Liver (tissue), 9 donors: Measurements from ENCODE around the gene PARP14. TPM values are rescaled to one million over a fixed set of nuclear protein-coding genes. Genes with fewer than 3 reads are reported as not detected.

Experiments used
- DNase-seq: peaks from one replicate; pipeline ENCODE4 v3.0.0-alpha.2; 2017; ENCODE audit warnings: low spot score
- H3K27ac ChIP-seq, 2 donors: one replicate each; pipeline ENCODE4 v1.7.0; 2013; ENCODE audit warnings: inconsistent platforms in 2 of 2, low read length in 2 of 2, control low read depth in 1 of 2, low read depth in 1 of 2, mild to moderate bottlenecking in 1 of 2
- H3K27me3 ChIP-seq, 4 donors: one replicate each; pipeline versions ENCODE4 v1.6.1 to v1.7.0; 2013; ENCODE audit warnings: low read length in 3 of 4, inconsistent platforms in 1 of 4, mild to moderate bottlenecking in 1 of 4, moderate library complexity in 1 of 4; ENCODE audit not compliant: control insufficient read depth in 4 of 4, insufficient read depth in 4 of 4
- H3K36me3 ChIP-seq, 4 donors: one replicate each; pipeline versions ENCODE4 v1.6.1 to v1.7.0; 2013; ENCODE audit warnings: low read length in 3 of 4, mild to moderate bottlenecking in 3 of 4, low read depth in 1 of 4, moderate library complexity in 1 of 4; ENCODE audit not compliant: control insufficient read depth in 4 of 4, insufficient read depth in 3 of 4
- H3K4me1 ChIP-seq, 4 donors: one replicate each; pipeline versions ENCODE4 v1.6.1 to v1.7.0; 2013; ENCODE audit warnings: low read length in 3 of 4, mild to moderate bottlenecking in 3 of 4, moderate library complexity in 1 of 4; ENCODE audit not compliant: control insufficient read depth in 4 of 4, insufficient read depth in 4 of 4
- H3K4me3 ChIP-seq, 3 donors: one replicate each; pipeline versions ENCODE4 v1.6.1 to v1.7.0; 2013; ENCODE audit warnings: low read length in 3 of 3, control low read depth in 1 of 3, low read depth in 1 of 3, mild to moderate bottlenecking in 1 of 3
- H3K9ac ChIP-seq, 2 donors: one replicate each; pipeline ENCODE4 v1.7.0; 2013; ENCODE audit warnings: low read length in 2 of 2, mild to moderate bottlenecking in 2 of 2, moderate library complexity in 2 of 2, control low read depth in 1 of 2, low read depth in 1 of 2
- H3K9me3 ChIP-seq, 4 donors: one replicate each; pipeline versions ENCODE4 v1.6.1 to v1.7.0; 2013; ENCODE audit warnings: low read length in 3 of 4; ENCODE audit not compliant: control insufficient read depth in 4 of 4
- ATF3 ChIP-seq: IDR thresholded peaks from 2 replicates; pipeline ENCODE4 v1.6.1; 2016; ENCODE audit warnings: antibody characterized with exemption
- CTCF ChIP-seq: fragments of 150-350 bp; IDR thresholded peaks from 2 replicates; pipeline ENCODE4 v1.5.1; 2017; ENCODE audit warnings: improper control_type of control experiment, low read depth, low read length; ENCODE audit not compliant: missing input control
- EGR1 ChIP-seq, 2 donors: IDR thresholded peaks; 2 replicates each; pipeline ENCODE4 v1.6.1; 2016 to 2018; ENCODE audit warnings: antibody characterized with exemption in 2 of 2, low read depth in 2 of 2
- FOXA1 ChIP-seq: IDR thresholded peaks from 2 replicates; pipeline ENCODE4 v1.6.1; 2016; ENCODE audit warnings: antibody characterized with exemption
- FOXA2 ChIP-seq: IDR thresholded peaks from 2 replicates; pipeline ENCODE4 v1.6.1; 2016; ENCODE audit warnings: antibody characterized with exemption
- HNF4A ChIP-seq, 2 donors: conservative IDR thresholded peaks; 2 replicates each; pipeline ENCODE4 v1.6.1; 2016; ENCODE audit warnings: antibody characterized with exemption in 2 of 2, mild to moderate bottlenecking in 2 of 2
- HNF4G ChIP-seq: IDR thresholded peaks from 2 replicates; pipeline ENCODE4 v1.6.1; 2016; ENCODE audit warnings: antibody characterized with exemption
- MAX ChIP-seq: IDR thresholded peaks from 2 replicates; pipeline ENCODE4 v1.6.1; 2016; ENCODE audit warnings: antibody characterized with exemption
- NR2F2 ChIP-seq: IDR thresholded peaks from 2 replicates; pipeline ENCODE4 v1.6.1; 2016; ENCODE audit warnings: antibody characterized with exemption
- RAD21 ChIP-seq, 2 donors: IDR thresholded peaks; 2 replicates each; pipeline ENCODE4 v1.6.1; 2016; ENCODE audit warnings: antibody characterized with exemption in 2 of 2, mild to moderate bottlenecking in 2 of 2
- REST ChIP-seq: IDR thresholded peaks from 2 replicates; pipeline ENCODE4 v1.6.1; 2016; ENCODE audit warnings: antibody characterized with exemption, mild to moderate bottlenecking
- RXRA ChIP-seq, 2 donors: IDR thresholded peaks; 2 replicates each; pipeline ENCODE4 v1.6.1; 2017 to 2018; ENCODE audit warnings: antibody characterized with exemption in 2 of 2, mild to moderate bottlenecking in 1 of 2
- SP1 ChIP-seq: IDR thresholded peaks from 2 replicates; pipeline ENCODE4 v1.6.1; 2018; ENCODE audit warnings: antibody characterized with exemption, mild to moderate bottlenecking
- TAF1 ChIP-seq: conservative IDR thresholded peaks from 2 replicates; pipeline ENCODE4 v1.6.1; 2016; ENCODE audit warnings: antibody characterized with exemption, mild to moderate bottlenecking
- YY1 ChIP-seq: IDR thresholded peaks from 2 replicates; pipeline ENCODE4 v1.6.1; 2016; ENCODE audit warnings: antibody characterized with exemption, mild to moderate bottlenecking
- ZBTB33 ChIP-seq: IDR thresholded peaks from 2 replicates; pipeline ENCODE4 v1.6.1; 2016; ENCODE audit warnings: antibody characterized with exemption
- WGBS: extraction: QIAGEN DNeasy Blood & Tissue Kit; methylation state at CpG from one replicate; pipeline ENCODE4 v1.1.7; 2013; 5-methylcytosine and 5-hydroxymethylcytosine counted together
- polyA plus RNA-seq, 2 donors: library from polyadenylated mRNA; stranded (reverse) in 1 of 2; unstranded in 1 of 2; fragments of 200-250 nt in 1 of 2; fragments of >200 nt in 1 of 2; fragmentation: Nextera tagmentation in 1 of 2; extraction: Ambion mirVana in 1 of 2; gene quantifications; one replicate each; pipeline versions ENCODE4 v1.2.1 to v1.2.3, GENCODE V29; 2013 to 2015
- total RNA-seq, 2 donors: library from RNA; depleted of rRNA; stranded (reverse); fragments of >200 nt; gene quantifications; one replicate each; pipeline ENCODE4 v1.2.3, GENCODE V29; 2014
- donor health status: healthy.
- donor health status: healthy.
- donor health status: healthy.
- donor health status: healthy.
- donor health status: healthy.

PARP14 gene
- total and polyA plus RNA-seq, 4 donors: 13.1 to 79.7 (median 23.4) TPM

GRCh38 chr3:122714273-122714672 is 33.6 kb downstream of the PARP14 start:
- Histone ChIP-seq H3K36me3 (peaks cover 0 to 71% (median 65%) of the 10 kb centered on the region in 4 donors), H3K27me3 (no peaks in the 10 kb centered on the region), H3K4me3 (no peak overlapping the region), H3K27ac (no peak overlapping the region), H3K9me3 (no peaks in the 10 kb centered on the region), H3K9ac (no peak overlapping the region), H3K4me1 (no peaks in the 10 kb centered on the region)
- whole genome bisulfite sequencing: 87% methylated on average over 3 of the region's 3 CpGs
- TF ChIP-seq FOXA1: no peak
- no peak for TF ChIP-seq TAF1
- no peak for TF ChIP-seq ZBTB33
- no peak for TF ChIP-seq REST
- no peak for TF ChIP-seq HNF4A (conservative IDR thresholded peaks at IDR 0.05)
- no peak for TF ChIP-seq SP1
- no peak for TF ChIP-seq EGR1 (IDR thresholded peaks at IDR 0.05; ENCODE audit: low read depth in 2 of 2)
- TF ChIP-seq ATF3: no peak
- no peak for TF ChIP-seq RXRA (IDR thresholded peaks at IDR 0.05)
- no peak for TF ChIP-seq HNF4G
- no peak for TF ChIP-seq NR2F2
- TF ChIP-seq YY1: no peak
- no peak for TF ChIP-seq RAD21 (IDR thresholded peaks at IDR 0.05)
- TF ChIP-seq FOXA2: no peak
- TF ChIP-seq MAX: no peak
- no peak for TF ChIP-seq CTCF
- DNase-seq: no peak

- no peaks in the 10 kb centered on the region for H3K9me3 ChIP-seq
- no peak for DNase-seq
- no peak for TF ChIP-seq ZBTB33
- no peak overlapping the region for H3K27ac ChIP-seq
- 95% methylated on average over 4 of the region's 4 CpGs for WGBS
- no peaks in the 10 kb centered on the region for H3K27me3 ChIP-seq
- no peak overlapping the region for H3K4me3 ChIP-seq
- H3K36me3 ChIP-seq: peaks cover 4 to 92% (median 79%) of the 10 kb centered on the region in 4 donors
- no peak overlapping the region for H3K9ac ChIP-seq
- H3K4me1 ChIP-seq: no peaks in the 10 kb centered on the region
Measured at GRCh38 chr3:122716667-122717066, 36.0 kb downstream of the PARP14 start.
